Measurements from ENCODE around the gene GPRC5A. TPM values are rescaled to one million over a fixed set of nuclear protein-coding genes. Genes with fewer than 3 reads are reported as not detected.

Gene GPRC5A
- total and polyA plus RNA-seq, 3 donors from 2014 or later: 1.9 to 2.8 (median 2.7) TPM

- H3K27me3 ChIP-seq: no peaks in the 10 kb centered on the region
- WGBS, 2 donors: 75 to 87% methylated on average over 7 of the region's 7 CpGs
- H3K4me3 ChIP-seq: no peak overlapping the region
- no peak for DNase-seq
- no peak for TF ChIP-seq CTCF (IDR thresholded peaks at IDR 0.05)
- no peak for TF ChIP-seq POLR2A (IDR thresholded peaks at IDR 0.05)
- H3K9me3 ChIP-seq: no peaks in the 10 kb centered on the region
- H3K27ac ChIP-seq: no peak overlapping the region
- H3K4me1 ChIP-seq: no peaks in the 10 kb centered on the region
- intact Hi-C loops (cut with DNase I; ENCODE audit: low total_unique reads): no loop called here
- no peaks in the 10 kb centered on the region for H3K36me3 ChIP-seq (ENCODE audit: low read depth, missing control alignments)
Measured at GRCh38 chr12:12922978-12923377, 31.6 kb downstream of the GPRC5A start.

- DNase-seq: no peak
- Histone ChIP-seq H3K27me3 (no peaks in the 10 kb centered on the region), H3K4me1 (no peaks in the 10 kb centered on the region), H3K9me3 (no peaks in the 10 kb centered on the region), H3K36me3 (ENCODE audit: low read depth, missing control alignments) (no peaks in the 10 kb centered on the region), H3K4me3 (no peak overlapping the region), H3K27ac (no peak overlapping the region)
- TF ChIP-seq POLR2A (IDR thresholded peaks at IDR 0.05) (no peak), CTCF (IDR thresholded peaks at IDR 0.05) (no peak)
- intact Hi-C loops (cut with DNase I; ENCODE audit: low total_unique reads): no loop called here
- 57 to 71% methylated on average over 4 of the region's 4 CpGs for WGBS, 2 donors
Measured at GRCh38 chr12:12924169-12924568, 32.8 kb downstream of the GPRC5A start.

- WGBS, 2 donors: 48 to 52% methylated on average over 1 of the region's 1 CpG
- intact Hi-C loops (cut with DNase I; ENCODE audit: low total_unique reads): no loop called here
- H3K27ac ChIP-seq: no peak overlapping the region
Measured at GRCh38 chr12:12925388-12925787, 34.0 kb downstream of the GPRC5A start.

GRCh38 chr12:12926571-12927071 is 35.3 kb downstream of the GPRC5A start:
- DNase-seq: no peak
- WGBS, 2 donors: 44 to 67% methylated on average over 11 to 18 of the region's 18 CpGs

More at GRCh38 chr12:12925388-12925787, 34.0 kb downstream of the GPRC5A start:
- Histone ChIP-seq H3K4me1 (no peaks in the 10 kb centered on the region), H3K27me3 (no peaks in the 10 kb centered on the region), H3K4me3 (no peak overlapping the region), H3K9me3 (no peaks in the 10 kb centered on the region), H3K36me3 (ENCODE audit: low read depth, missing control alignments) (no peaks in the 10 kb centered on the region)
- TF ChIP-seq CTCF (IDR thresholded peaks at IDR 0.05): no peak
- TF ChIP-seq POLR2A (IDR thresholded peaks at IDR 0.05): no peak
- no peak for DNase-seq

More at GRCh38 chr12:12926571-12927071, 35.3 kb downstream of the GPRC5A start:
- no peaks in the 10 kb centered on the region for H3K27me3 ChIP-seq
- peak overlapping the region in 1 of 2 donors; percentile 57 for H3K4me3 ChIP-seq
- H3K36me3 ChIP-seq (ENCODE audit: low read depth, missing control alignments): no peaks in the 10 kb centered on the region
- TF ChIP-seq POLR2A (IDR thresholded peaks at IDR 0.05) (no peak), CTCF (IDR thresholded peaks at IDR 0.05) (no peak)
- intact Hi-C loops (cut with DNase I; ENCODE audit: low total_unique reads): no loop called here
- peak overlapping the region in 1 of 2 donors; percentile 18 for H3K27ac ChIP-seq
- H3K9me3 ChIP-seq: no peaks in the 10 kb centered on the region
- H3K4me1 ChIP-seq: no peaks in the 10 kb centered on the region
